ENCODE data around the gene PTPRD. TPM values are rescaled to one million over a fixed set of nuclear protein-coding genes. Genes with fewer than 3 reads are reported as not detected.

PTPRD gene
- total RNA-seq, 2 donors from 2014 or later = 97.4 to 101 TPM

DNA sequence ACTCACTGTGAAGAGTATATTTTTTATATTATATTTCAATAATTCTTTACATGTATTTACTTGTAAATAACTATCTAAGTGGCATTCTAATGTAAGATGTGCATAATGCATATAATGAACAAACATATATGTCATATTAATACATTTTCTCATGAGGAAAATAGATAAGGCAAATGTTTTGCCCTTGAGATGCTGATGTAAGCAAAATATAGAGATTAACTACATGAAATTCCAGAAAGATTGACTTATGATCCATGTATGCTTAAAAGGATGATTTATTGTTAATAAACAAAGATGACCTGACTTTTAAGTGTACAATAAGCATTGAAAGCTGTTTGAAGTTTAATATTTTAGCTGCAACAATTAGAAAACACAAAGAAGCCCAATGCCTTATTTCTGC lies 559.9 kb downstream of the PTPRD start:
- H3K9ac ChIP-seq (ENCODE audit: extremely low read depth, low read length, poor library complexity, severe bottlenecking) = no peak overlapping the region
- Mint-ChIP-seq H3K36me3 (ENCODE audit: low read depth) (no peaks in the 10 kb centered on the region), H3K4me3 (no peak overlapping the region), H3K4me1 (peaks cover 45% of the 10 kb centered on the region), H3K27ac (no peak overlapping the region), H3K27me3 (ENCODE audit: insufficient read depth) (peaks cover 7% of the 10 kb centered on the region), H3K9me3 (no peaks in the 10 kb centered on the region)
- no peaks in the 10 kb centered on the region for H3K27me3 ChIP-seq (ENCODE audit: control insufficient read depth, insufficient read depth, low read length, poor library complexity, severe bottlenecking)
- H3K36me3 ChIP-seq (ENCODE audit: control insufficient read depth, insufficient read depth, low read length) = no peaks in the 10 kb centered on the region
- H3K4me3 ChIP-seq (ENCODE audit: low read length) = no peak overlapping the region
- H3K4me1 ChIP-seq (ENCODE audit: control insufficient read depth, insufficient read depth, low read length) = peaks cover 17% of the 10 kb centered on the region
- TF ChIP-seq, protein P1, sequence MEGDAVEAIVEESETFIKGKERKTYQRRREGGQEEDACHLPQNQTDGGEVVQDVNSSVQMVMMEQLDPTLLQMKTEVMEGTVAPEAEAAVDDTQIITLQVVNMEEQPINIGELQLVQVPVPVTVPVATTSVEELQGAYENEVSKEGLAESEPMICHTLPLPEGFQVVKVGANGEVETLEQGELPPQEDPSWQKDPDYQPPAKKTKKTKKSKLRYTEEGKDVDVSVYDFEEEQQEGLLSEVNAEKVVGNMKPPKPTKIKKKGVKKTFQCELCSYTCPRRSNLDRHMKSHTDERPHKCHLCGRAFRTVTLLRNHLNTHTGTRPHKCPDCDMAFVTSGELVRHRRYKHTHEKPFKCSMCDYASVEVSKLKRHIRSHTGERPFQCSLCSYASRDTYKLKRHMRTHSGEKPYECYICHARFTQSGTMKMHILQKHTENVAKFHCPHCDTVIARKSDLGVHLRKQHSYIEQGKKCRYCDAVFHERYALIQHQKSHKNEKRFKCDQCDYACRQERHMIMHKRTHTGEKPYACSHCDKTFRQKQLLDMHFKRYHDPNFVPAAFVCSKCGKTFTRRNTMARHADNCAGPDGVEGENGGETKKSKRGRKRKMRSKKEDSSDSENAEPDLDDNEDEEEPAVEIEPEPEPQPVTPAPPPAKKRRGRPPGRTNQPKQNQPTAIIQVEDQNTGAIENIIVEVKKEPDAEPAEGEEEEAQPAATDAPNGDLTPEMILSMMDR (conservative IDR thresholded peaks at IDR 0.05) = no peak
- H3K27ac ChIP-seq (ENCODE audit: low read depth, low read length) = no peak overlapping the region
- H3K9me3 ChIP-seq (ENCODE audit: control insufficient read depth, low read length) = no peaks in the 10 kb centered on the region
- DNase-seq = no peak

DNA sequence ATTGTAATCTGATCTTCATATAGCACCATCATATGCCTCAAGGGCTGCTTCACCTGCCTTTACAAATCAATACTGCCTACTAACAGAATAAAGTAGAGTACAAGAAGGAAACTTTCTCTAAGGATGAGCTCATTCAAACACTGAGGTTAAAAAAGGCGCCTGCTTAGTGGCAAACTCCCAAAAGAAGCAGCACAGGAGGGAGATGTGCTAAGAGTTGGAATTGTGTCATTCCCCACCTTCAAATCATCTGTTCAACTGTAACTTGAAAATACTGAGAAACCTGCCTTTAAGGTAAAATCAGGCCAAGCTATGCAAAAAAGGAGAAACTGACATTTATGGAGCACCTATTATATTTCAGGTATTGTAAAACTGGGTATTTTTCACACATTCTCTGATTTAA lies 560.6 kb downstream of the PTPRD start:
- WGBS, 2 experiments (ENCODE audit: insufficient coverage in 1 of 2, insufficient read length in 1 of 2) = 80 to 82% methylated on average over 1 of the region's 1 CpG
- H3K27me3 Mint-ChIP-seq (ENCODE audit: insufficient read depth) = peaks cover 7% of the 10 kb centered on the region
- H3K27ac ChIP-seq (ENCODE audit: low read depth, low read length) = no peak overlapping the region
- no peak overlapping the region for H3K4me3 ChIP-seq (ENCODE audit: low read length)
- H3K36me3 ChIP-seq (ENCODE audit: control insufficient read depth, insufficient read depth, low read length) = no peaks in the 10 kb centered on the region
- peaks cover 21% of the 10 kb centered on the region for H3K4me1 ChIP-seq (ENCODE audit: control insufficient read depth, insufficient read depth, low read length)
- peaks cover 49% of the 10 kb centered on the region for H3K4me1 Mint-ChIP-seq
- no peaks in the 10 kb centered on the region for H3K9me3 Mint-ChIP-seq
- H3K4me3 Mint-ChIP-seq = no peak overlapping the region
- TF ChIP-seq, protein P1 (conservative IDR thresholded peaks at IDR 0.05) = no peak
- DNase-seq = no peak
- no peaks in the 10 kb centered on the region for H3K27me3 ChIP-seq (ENCODE audit: control insufficient read depth, insufficient read depth, low read length, poor library complexity, severe bottlenecking)
- H3K9me3 ChIP-seq (ENCODE audit: control insufficient read depth, low read length) = no peaks in the 10 kb centered on the region
- no peak overlapping the region for H3K27ac Mint-ChIP-seq
- no peak overlapping the region for H3K9ac ChIP-seq (ENCODE audit: extremely low read depth, low read length, poor library complexity, severe bottlenecking)
- no peaks in the 10 kb centered on the region for H3K36me3 Mint-ChIP-seq (ENCODE audit: low read depth)

DNA sequence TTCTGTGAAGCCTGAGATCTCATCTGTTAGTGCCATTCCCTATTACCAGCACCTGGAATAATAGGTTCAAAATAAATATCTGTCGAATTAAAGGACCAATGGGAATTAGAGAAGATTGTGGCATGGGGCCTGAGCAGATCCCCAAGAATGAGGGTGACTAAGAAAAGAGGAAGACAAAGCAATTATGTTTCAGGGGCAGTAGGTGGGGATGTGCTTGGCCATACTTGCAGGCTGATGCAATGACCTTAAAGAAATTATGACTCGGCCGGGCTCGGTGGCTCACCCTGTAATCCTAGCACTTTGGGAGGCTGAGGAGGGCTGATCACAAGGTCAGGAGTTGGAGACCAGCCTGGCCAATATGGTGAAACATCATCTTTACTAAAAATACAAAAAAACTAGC lies 562.8 kb downstream of the PTPRD start:
- peak overlapping the region; percentile 14 for H3K9ac ChIP-seq (ENCODE audit: extremely low read depth, low read length, poor library complexity, severe bottlenecking)
- H3K9me3 ChIP-seq (ENCODE audit: control insufficient read depth, low read length) = no peaks in the 10 kb centered on the region
- Mint-ChIP-seq H3K4me3 (no peak overlapping the region), H3K27ac (peak overlapping the region; percentile 65), H3K36me3 (ENCODE audit: low read depth) (no peaks in the 10 kb centered on the region), H3K9me3 (no peaks in the 10 kb centered on the region), H3K27me3 (ENCODE audit: insufficient read depth) (peaks cover 7% of the 10 kb centered on the region), H3K4me1 (peaks cover 45% of the 10 kb centered on the region)
- 63 to 64% methylated on average over 4 of the region's 4 CpGs for WGBS, 2 experiments (ENCODE audit: insufficient coverage in 1 of 2, insufficient read length in 1 of 2)
- TF ChIP-seq, protein P1 (conservative IDR thresholded peaks at IDR 0.05) = no peak
- H3K4me1 ChIP-seq (ENCODE audit: control insufficient read depth, insufficient read depth, low read length) = peaks cover 25% of the 10 kb centered on the region
- H3K27me3 ChIP-seq (ENCODE audit: control insufficient read depth, insufficient read depth, low read length, poor library complexity, severe bottlenecking) = no peaks in the 10 kb centered on the region
- H3K27ac ChIP-seq (ENCODE audit: low read depth, low read length) = no peak overlapping the region
- DNase-seq = peak; percentile 54
- peak overlapping the region; percentile 59 for H3K4me3 ChIP-seq (ENCODE audit: low read length)
- H3K36me3 ChIP-seq (ENCODE audit: control insufficient read depth, insufficient read depth, low read length) = no peaks in the 10 kb centered on the region

Data from endodermal cell (in vitro differentiated cells).